ENCODE measurements around the gene CFAP141.
"Not testable (repeated sequence)": the region's sequence is repeated elsewhere in the genome, so short reads cannot be mapped to it uniquely, and the experiment has no call there.

The CFAP141 gene

GRCh38 chr1:154221278-154222001 lies 15.3 kb upstream of the CFAP141 start:
- H3K36me3 ChIP-seq (ENCODE audit: insufficient read depth, low read length) = peaks cover 13% of the 10 kb centered on the region

GRCh38 chr1:154220970-154221277 lies 14.8 kb upstream of the CFAP141 start:
- Histone ChIP-seq H3K9me3 (ENCODE audit: control insufficient read depth, insufficient read depth, low read length) (no peaks in the 10 kb centered on the region), H3K4me1 (ENCODE audit: insufficient read depth, low read length) (peaks cover 12% of the 10 kb centered on the region; the same call in 1 of the 2 replicates), H3K36me3 (ENCODE audit: insufficient read depth, low read length) (peaks cover 13% of the 10 kb centered on the region), H3K9ac (ENCODE audit: low read depth, low read length) (peak overlapping the region; percentile 95; the same call in 1 of the 2 replicates)

More at GRCh38 chr1:154221278-154222001, 15.3 kb upstream of the CFAP141 start:
- Histone ChIP-seq H3K9me3 (ENCODE audit: control insufficient read depth, insufficient read depth, low read length) (no peaks in the 10 kb centered on the region), H3K4me1 (ENCODE audit: insufficient read depth, low read length) (peaks cover 12% of the 10 kb centered on the region; the same call in 1 of the 2 replicates), H3K9ac (ENCODE audit: low read depth, low read length) (peak overlapping the region; percentile 95)

GRCh38 chr1:154220071-154220969 lies 14.2 kb upstream of the CFAP141 start, which contains the start of gene UBAP2L:
UBAP2L (plus strand) TSS chr1:154220955; CDS start chr1:154225124, 4,169 bp downstream.
- peaks cover 12% of the 10 kb centered on the region; the same call in 1 of the 2 replicates for H3K4me1 ChIP-seq (ENCODE audit: insufficient read depth, low read length)
- peaks cover 13% of the 10 kb centered on the region for H3K36me3 ChIP-seq (ENCODE audit: insufficient read depth, low read length)
- no peaks in the 10 kb centered on the region for H3K9me3 ChIP-seq (ENCODE audit: control insufficient read depth, insufficient read depth, low read length)
- H3K9ac ChIP-seq (ENCODE audit: low read depth, low read length) = peak within 1 kb of the TSS; percentile 98

- H3K36me3 ChIP-seq (ENCODE audit: insufficient read depth, low read length) = peaks cover 10% of the 10 kb centered on the region
- H3K9me3 ChIP-seq (ENCODE audit: control insufficient read depth, insufficient read depth, low read length) = no peaks in the 10 kb centered on the region
- peaks cover 12% of the 10 kb centered on the region; the same call in 1 of the 2 replicates for H3K4me1 ChIP-seq (ENCODE audit: insufficient read depth, low read length)
- peak overlapping the region; percentile 98 for H3K9ac ChIP-seq (ENCODE audit: low read depth, low read length)
These were observed 13.4 kb upstream of the CFAP141 start for GRCh38 chr1:154219541-154219940.

GRCh38 chr1:154218545-154218944 lies 12.4 kb upstream of the CFAP141 start:
- H3K9ac ChIP-seq (ENCODE audit: low read depth, low read length) = 0 out of 2 replicates have a peak overlapping the region, but pooled peaks have one; percentile 98

GRCh38 chr1:154213274-154213673 lies 7.1 kb upstream of the CFAP141 start:
- H3K9ac ChIP-seq (ENCODE audit: low read depth, low read length) = no peak overlapping the region

More at GRCh38 chr1:154218545-154218944, 12.4 kb upstream of the CFAP141 start:
- peaks cover 18% of the 10 kb centered on the region for H3K36me3 ChIP-seq (ENCODE audit: insufficient read depth, low read length)
- H3K9me3 ChIP-seq (ENCODE audit: control insufficient read depth, insufficient read depth, low read length) = no peaks in the 10 kb centered on the region
- H3K4me1 ChIP-seq (ENCODE audit: insufficient read depth, low read length) = peaks cover 7% of the 10 kb centered on the region; the same call in 1 of the 2 replicates

GRCh38 chr1:154212083-154212482 lies 6.0 kb upstream of the CFAP141 start:
- Histone ChIP-seq H3K9me3 (ENCODE audit: control insufficient read depth, insufficient read depth, low read length) (no peaks in the 10 kb centered on the region), H3K4me1 (ENCODE audit: insufficient read depth, low read length) (no peaks in the 10 kb centered on the region), H3K9ac (ENCODE audit: low read depth, low read length) (no peak overlapping the region), H3K36me3 (ENCODE audit: insufficient read depth, low read length) (peaks cover 29% of the 10 kb centered on the region)

More at GRCh38 chr1:154213274-154213673, 7.1 kb upstream of the CFAP141 start:
- no peaks in the 10 kb centered on the region for H3K9me3 ChIP-seq (ENCODE audit: control insufficient read depth, insufficient read depth, low read length)
- H3K4me1 ChIP-seq (ENCODE audit: insufficient read depth, low read length) = no peaks in the 10 kb centered on the region
- H3K36me3 ChIP-seq (ENCODE audit: insufficient read depth, low read length) = peaks cover 31% of the 10 kb centered on the region

GRCh38 chr1:154208677-154209388 lies 2.7 kb upstream of the CFAP141 start:
- Histone ChIP-seq H3K4me1 (ENCODE audit: insufficient read depth, low read length) (no peaks in the 10 kb centered on the region), H3K9ac (ENCODE audit: low read depth, low read length) (no peak overlapping the region), H3K36me3 (ENCODE audit: insufficient read depth, low read length) (peaks cover 26% of the 10 kb centered on the region), H3K9me3 (ENCODE audit: control insufficient read depth, insufficient read depth, low read length) (no peaks in the 10 kb centered on the region)

GRCh38 chr1:154207262-154207661 lies 1.1 kb upstream of the CFAP141 start:
- no peaks in the 10 kb centered on the region for H3K9me3 ChIP-seq (ENCODE audit: control insufficient read depth, insufficient read depth, low read length)

GRCh38 chr1:154205778-154206177 lies 355 bp downstream of the CFAP141 start:
- not testable (repeated sequence) for H3K9ac ChIP-seq (ENCODE audit: low read depth, low read length); H3K36me3 ChIP-seq (ENCODE audit: insufficient read depth, low read length); H3K9me3 ChIP-seq (ENCODE audit: control insufficient read depth, insufficient read depth, low read length); H3K4me1 ChIP-seq (ENCODE audit: insufficient read depth, low read length)

More at GRCh38 chr1:154207262-154207661, 1.1 kb upstream of the CFAP141 start:
- Histone ChIP-seq H3K9ac (ENCODE audit: low read depth, low read length) (no peak overlapping the region), H3K36me3 (ENCODE audit: insufficient read depth, low read length) (peaks cover 11% of the 10 kb centered on the region), H3K4me1 (ENCODE audit: insufficient read depth, low read length) (no peaks in the 10 kb centered on the region)

GRCh38 chr1:154199563-154199879 lies 6.6 kb downstream of the CFAP141 start:
- Histone ChIP-seq H3K4me1 (ENCODE audit: insufficient read depth, low read length) (no peaks in the 10 kb centered on the region), H3K9ac (ENCODE audit: low read depth, low read length) (0 out of 2 replicates have a peak overlapping the region, but pooled peaks have one; percentile 6), H3K9me3 (ENCODE audit: control insufficient read depth, insufficient read depth, low read length) (no peaks in the 10 kb centered on the region), H3K36me3 (ENCODE audit: insufficient read depth, low read length) (no peaks in the 10 kb centered on the region)

GRCh38 chr1:154198756-154199562 lies 7.2 kb downstream of the CFAP141 start:
- Histone ChIP-seq H3K9ac (ENCODE audit: low read depth, low read length) (0 out of 2 replicates have a peak overlapping the region, but pooled peaks have one; percentile 6), H3K9me3 (ENCODE audit: control insufficient read depth, insufficient read depth, low read length) (no peaks in the 10 kb centered on the region), H3K36me3 (ENCODE audit: insufficient read depth, low read length) (no peaks in the 10 kb centered on the region), H3K4me1 (ENCODE audit: insufficient read depth, low read length) (no peaks in the 10 kb centered on the region)

GRCh38 chr1:154193821-154194220 lies 12.3 kb downstream of the CFAP141 start:
- Histone ChIP-seq H3K9ac (ENCODE audit: low read depth, low read length) (no peak overlapping the region), H3K4me1 (ENCODE audit: insufficient read depth, low read length) (no peaks in the 10 kb centered on the region), H3K9me3 (ENCODE audit: control insufficient read depth, insufficient read depth, low read length) (no peaks in the 10 kb centered on the region), H3K36me3 (ENCODE audit: insufficient read depth, low read length) (no peaks in the 10 kb centered on the region)
